HG02642 (cell line): Measurements from ENCODE around the gene EPC1.
"Not testable (repeated sequence)": the region's sequence is repeated elsewhere in the genome, so short reads cannot be mapped to it uniquely, and the experiment has no call there.

Source experiments
- ATAC-seq: cut with Tn5 transposase; IDR thresholded peaks from one replicate; pipeline ENCODE4 v1.9.1; 2021; ENCODE audit warnings: mild to moderate bottlenecking; ENCODE audit not compliant: unreplicated experiment, poor library complexity

The EPC1 gene, protein sequence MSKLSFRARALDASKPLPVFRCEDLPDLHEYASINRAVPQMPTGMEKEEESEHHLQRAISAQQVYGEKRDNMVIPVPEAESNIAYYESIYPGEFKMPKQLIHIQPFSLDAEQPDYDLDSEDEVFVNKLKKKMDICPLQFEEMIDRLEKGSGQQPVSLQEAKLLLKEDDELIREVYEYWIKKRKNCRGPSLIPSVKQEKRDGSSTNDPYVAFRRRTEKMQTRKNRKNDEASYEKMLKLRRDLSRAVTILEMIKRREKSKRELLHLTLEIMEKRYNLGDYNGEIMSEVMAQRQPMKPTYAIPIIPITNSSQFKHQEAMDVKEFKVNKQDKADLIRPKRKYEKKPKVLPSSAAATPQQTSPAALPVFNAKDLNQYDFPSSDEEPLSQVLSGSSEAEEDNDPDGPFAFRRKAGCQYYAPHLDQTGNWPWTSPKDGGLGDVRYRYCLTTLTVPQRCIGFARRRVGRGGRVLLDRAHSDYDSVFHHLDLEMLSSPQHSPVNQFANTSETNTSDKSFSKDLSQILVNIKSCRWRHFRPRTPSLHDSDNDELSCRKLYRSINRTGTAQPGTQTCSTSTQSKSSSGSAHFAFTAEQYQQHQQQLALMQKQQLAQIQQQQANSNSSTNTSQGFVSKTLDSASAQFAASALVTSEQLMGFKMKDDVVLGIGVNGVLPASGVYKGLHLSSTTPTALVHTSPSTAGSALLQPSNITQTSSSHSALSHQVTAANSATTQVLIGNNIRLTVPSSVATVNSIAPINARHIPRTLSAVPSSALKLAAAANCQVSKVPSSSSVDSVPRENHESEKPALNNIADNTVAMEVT

GRCh38 chr10:32346551-32347362 is at the start of gene EPC1:
TSS of gene EPC1 (minus strand) at chr10:32347158. CDS start at chr10:32346915, 243 bp downstream.
- peak; percentile 71 for ATAC-seq

DNA sequence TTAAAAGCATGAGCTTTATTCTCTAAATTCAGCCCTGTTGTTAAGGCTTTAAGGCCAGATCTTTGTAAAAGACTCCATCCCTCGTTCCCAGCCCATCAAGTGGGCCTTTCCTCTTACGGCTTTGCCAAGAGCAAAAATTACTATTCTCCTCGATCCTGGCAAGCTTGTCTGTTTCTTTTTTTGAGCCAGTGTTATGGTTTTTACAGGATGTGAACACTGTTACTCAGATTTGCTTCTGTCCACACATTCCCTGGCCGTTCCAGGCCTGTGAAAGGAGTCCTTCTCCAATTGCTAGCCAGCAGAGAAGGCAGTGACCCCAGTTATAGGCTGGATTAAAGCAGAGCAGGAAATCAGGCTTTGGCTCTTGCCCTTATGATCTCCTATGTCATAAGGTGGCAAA is 47.0 kb upstream of the EPC1 start:
- no peak for ATAC-seq

- not testable (repeated sequence) for ATAC-seq
These were observed 45.3 kb upstream of the EPC1 start for GRCh38 chr10:32392284-32392683.

DNA sequence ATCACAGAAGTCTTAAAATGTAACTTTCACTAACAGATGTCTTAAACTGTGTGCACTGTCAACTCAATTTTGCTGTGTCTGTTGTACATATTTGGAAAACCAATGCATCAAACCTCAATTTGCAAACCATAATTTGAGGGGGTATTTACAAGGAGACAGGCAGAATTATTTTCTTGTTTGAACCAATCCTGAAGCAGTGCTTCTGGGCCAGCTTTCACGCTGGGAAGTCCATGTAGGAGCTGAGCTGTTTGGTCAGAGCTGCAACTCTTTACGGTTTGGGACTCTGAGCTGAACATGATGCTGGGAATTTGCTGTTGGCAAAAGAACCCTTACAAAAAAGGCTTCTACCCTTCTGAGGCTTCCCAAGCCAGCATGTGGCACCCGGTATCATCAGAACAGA is 43.2 kb upstream of the EPC1 start:
- no peak for ATAC-seq

DNA sequence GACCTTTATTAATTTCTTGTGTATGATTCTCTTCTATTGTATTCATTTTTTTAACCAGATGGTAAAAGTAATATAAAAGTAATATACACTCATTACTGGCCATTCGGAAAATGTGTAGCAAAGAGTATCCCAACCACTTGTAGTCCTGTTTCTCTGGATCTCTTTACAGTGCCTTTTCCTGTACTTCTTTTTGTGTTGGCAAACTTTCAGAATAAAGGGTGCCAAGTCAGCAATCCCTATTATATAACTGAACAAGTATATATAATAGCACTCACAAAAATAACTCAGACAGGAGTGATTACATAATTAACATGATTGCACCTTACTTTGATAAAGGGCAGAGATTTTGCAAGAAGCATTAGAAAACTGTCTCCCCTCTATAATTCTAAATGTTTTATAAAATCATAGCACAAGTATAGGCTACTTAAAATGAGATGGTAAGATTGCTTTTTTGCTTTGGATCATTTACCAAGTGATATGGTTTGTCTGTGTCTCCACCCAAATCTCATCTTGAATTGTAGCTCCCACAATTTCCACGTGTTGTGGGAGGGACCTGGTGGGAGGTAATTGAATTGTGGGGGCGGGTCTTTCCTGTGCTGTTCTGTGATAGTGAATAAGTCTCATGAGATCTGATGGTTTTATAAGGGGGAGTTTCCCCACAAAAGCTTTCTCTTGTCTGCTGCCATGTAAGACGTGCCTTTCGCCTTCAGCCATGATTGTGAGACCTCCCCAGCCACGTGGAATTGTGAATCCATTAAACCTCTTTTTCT is 41.5 kb upstream of the EPC1 start:
- ATAC-seq = no peak

DNA sequence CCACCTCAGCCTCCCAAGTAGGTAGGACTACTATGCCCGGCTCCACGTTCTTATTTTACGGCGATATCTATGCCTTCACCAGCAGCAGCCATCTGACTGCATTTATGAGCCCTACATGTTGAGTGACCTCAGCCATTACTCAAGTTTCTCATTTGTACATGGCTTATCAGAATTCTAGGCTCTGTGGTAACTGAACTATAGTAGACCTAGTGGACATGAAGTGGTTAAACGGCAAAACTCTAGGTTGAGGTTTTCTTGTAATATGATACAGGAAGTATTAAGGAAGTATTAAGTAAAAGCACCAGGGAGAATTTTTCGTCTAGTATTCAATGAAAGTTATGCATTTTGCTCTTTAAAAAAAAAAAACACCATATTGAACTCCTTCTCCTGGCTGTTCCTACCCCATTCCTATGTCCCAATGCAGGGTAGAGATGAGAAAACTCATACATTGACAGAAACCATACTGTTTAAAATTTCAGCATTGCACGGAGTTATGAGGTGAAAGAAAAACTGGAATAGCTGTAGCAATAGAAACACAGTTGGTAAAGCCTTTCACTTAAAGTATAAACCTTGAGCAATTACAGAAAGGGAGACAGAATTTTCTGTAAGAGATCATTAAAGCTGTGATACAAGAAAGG is 39.8 kb upstream of the EPC1 start:
- no peak for ATAC-seq

- no peak for ATAC-seq
These were observed 37.2 kb upstream of the EPC1 start for GRCh38 chr10:32384171-32384570.

DNA sequence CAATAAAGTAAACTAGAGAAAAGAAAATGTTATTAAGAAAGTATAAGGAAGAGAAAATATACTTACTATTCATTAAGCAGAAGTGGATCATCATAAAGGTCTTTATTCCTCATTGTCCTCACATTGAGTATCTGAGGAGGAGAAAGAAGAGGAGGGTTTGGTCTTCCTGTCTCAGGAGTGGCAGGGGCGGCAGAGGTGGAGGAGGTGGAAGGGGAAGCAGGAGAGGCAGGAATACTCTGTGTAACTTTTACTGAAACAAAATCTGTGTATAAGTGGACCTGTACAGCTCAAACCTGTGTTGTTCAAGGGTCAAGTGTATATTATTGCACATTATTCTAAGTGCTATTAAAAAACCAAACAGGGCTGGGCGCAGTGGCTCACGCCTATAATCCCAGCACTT is 34.2 kb upstream of the EPC1 start:
- ATAC-seq = no peak

DNA sequence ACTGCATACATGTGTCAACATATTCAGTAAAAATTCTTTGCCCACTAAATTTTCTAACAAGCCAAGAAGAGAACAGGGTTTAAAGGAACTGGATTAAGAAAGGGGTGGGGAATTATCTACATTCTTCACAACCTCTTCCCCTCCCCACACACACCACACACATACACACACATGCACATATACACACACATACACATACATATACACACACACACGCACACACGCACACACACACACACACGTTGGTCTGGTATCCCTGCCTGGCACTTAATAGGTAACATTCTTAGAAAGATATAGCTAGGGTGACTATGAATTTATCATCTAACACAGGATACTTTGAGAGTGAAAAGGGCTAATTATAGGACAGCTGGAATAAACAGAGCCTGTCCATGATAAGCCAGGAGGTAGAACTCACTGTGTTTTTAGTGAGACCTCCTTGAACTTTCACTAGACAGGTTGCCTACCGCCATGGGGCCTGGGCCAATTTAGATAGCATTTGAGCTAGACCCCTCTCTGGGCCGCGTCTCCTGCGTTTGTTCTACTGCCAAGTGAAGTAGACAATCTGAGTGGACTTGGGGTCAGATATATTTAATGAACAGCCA is 33.1 kb upstream of the EPC1 start:
- no peak for ATAC-seq

DNA sequence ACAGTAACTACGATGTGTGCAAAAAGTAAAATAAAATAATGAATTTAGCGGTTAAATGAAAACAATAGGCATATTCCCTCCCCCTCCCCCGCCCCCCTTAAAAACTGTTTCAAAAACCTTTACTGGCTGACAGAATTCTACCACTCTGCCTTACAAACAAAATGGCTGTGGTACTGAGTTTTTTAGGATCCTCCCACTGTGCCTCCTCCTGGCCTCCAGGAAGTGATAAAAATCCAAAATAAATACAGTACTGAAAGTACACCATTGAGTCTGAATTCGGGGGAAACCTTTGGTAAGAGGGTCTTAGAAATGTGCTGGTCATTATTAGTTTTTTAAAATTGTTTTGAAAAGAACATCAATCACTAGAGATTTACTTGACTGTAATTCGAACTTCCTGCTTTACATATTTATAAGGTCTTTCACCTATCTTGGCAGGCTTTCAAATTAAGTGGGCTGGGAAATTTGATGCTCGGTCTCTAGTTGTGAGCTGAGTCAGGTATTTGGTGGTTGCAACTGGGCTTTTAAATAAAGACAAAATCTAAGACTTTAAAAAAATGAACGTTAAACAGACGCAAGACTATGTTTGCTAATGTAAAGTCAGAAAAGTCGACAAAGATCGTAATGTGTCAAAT is 32.5 kb upstream of the EPC1 start:
- no peak for ATAC-seq

- peak; percentile 98 for ATAC-seq
These were observed 31.7 kb upstream of the EPC1 start for GRCh38 chr10:32378363-32379317.

DNA sequence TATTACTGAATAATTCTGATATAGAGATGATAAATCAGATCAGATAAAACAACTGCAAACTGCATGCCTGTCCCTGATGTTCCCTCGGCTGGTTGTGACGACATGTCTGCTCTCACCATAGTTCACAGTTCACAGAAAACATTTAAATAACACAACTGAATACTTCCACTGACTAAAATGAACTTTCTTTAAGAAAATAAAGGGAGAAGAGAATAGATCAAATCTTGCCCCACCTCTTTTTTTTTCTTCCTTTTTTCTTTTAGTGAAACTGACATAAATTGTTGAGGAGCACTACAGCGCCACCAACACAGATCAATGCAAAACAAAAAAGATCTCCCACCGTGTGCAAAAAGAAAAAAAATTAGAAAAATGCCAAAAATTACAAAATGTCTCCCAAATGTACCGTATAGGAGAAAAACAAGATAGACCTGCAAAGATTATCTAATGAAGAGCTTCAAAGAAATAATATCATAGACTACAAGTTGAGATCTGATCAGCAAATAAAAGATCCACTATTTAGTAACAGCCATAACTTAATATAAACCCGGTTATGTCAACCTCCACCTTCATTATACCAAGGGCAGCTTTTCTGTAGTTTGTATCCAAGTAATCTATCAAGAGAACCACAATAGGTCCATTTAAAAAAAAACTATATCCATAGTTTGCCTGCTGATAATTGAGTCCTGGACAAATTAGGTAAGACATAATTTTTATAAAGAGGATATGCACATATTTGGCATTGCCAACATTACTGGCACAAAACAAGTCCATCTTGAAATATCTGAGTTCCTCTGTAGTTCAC is 30.7 kb upstream of the EPC1 start:
- peak; percentile 29 for ATAC-seq

DNA sequence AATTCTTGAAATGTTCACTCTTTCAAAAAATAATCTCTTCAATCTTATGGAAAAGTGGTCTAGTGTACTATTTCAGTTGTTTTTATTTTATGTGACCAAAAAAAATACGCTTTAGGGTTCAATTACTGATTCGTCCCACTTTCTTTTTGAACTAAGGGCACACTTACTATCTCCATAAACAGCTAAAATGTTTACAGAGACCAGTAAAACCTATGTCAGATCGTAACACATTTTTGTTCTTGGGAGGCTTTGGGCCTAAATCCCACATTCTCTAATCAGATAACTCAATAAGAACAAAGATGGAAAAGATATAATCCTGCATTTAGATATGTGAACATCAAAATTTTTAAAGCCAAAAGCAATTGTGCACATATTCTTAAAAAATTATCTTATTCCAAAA is 29.8 kb upstream of the EPC1 start:
- no peak for ATAC-seq

GRCh38 chr10:32376097-32376496 is 29.1 kb upstream of the EPC1 start:
- ATAC-seq = no peak

GRCh38 chr10:32375631-32376030 is 28.7 kb upstream of the EPC1 start:
- ATAC-seq = no peak

DNA sequence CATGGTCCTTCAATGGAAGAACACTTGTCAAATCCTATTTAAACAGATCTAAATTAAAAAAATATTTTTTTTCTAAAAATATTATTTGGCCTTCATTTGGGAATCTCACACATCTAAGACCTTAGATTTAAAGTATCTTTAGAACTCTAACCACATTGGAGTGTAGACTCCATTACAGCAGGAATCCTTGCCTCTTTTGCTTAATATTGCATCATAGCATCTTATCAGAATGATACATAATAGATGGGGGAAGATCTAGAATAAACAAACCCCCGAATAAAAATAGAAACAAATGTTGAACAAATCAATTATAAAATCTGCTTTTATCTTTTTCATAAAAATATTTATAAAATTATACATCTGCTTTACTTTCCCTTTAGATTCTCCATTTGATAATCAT is 27.6 kb upstream of the EPC1 start:
- no peak for ATAC-seq

DNA sequence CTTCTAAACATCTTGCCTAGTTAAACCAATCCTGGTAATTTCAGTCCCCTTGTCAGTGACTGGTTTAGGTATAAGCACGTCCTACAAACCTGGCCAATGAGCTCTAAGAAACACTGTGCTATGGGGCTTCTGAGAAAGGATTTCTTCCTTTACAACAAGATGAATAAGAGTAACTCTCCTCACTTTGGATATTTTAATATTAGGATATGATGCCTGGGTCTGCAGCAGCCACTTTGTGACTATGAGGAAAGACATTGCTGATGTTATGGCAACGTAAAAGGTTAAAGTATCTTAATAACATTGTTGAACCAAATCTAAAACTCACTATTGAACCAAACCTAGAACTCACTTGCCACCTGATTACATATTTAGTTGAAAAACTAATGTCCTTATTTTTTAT is 26.5 kb upstream of the EPC1 start:
- no peak for ATAC-seq
